Thyroid gland (tissue), 4 donors: Measurements from ENCODE around the gene ACSBG1.

Source experiments
- CTCF ChIP-seq, 6 experiments: fragments of 200-600 bp in 3 of 6; fragments of 450-650 bp in 3 of 6; sonication (generic) in 3 of 6; IDR thresholded peaks; one replicate each; pipeline ENCODE4 v1.5.1; 2016 to 2019; ENCODE audit warnings: antibody characterized with exemption in 6 of 6, mild to moderate bottlenecking in 2 of 6, inconsistent platforms in 1 of 6, moderate library complexity in 1 of 6
- POLR2A ChIP-seq, 2 donors: fragments of 450-650 bp; IDR thresholded peaks; one replicate each; pipeline ENCODE4 v1.6.1; 2017; ENCODE audit warnings: antibody characterized with exemption in 2 of 2, mild to moderate bottlenecking in 2 of 2, moderate library complexity in 1 of 2

- TF ChIP-seq POLR2A (IDR thresholded peaks at IDR 0.05) (no peak), CTCF (IDR thresholded peaks at IDR 0.05) (no peak)
Observed at GRCh38 chr15:78154955-78155354, 79.4 kb downstream of the ACSBG1 start.
